Measurements from ENCODE around the gene COL13A1. TPM values are rescaled to one million over a fixed set of nuclear protein-coding genes. Genes with fewer than 3 reads are reported as not detected.

Gene COL13A1
- total and polyA plus RNA-seq, 2 experiments from 2014 or later: 5.2 to 8.6 TPM

GRCh38 chr10:69919250-69919649 is 117.5 kb downstream of the COL13A1 start (continued):
- no peak for TF ChIP-seq REST (IDR thresholded peaks at IDR 0.05; ENCODE audit: unreplicated experiment)

- H3K27me3 ChIP-seq (ENCODE audit: insufficient read depth): no peaks in the 10 kb centered on the region
- DNase-seq (ENCODE audit: low spot score) (no peak), ATAC-seq (no peak)
- no peaks in the 10 kb centered on the region for H3F3A ChIP-seq (replicated peaks; ENCODE audit: low read depth)
- H3K79me2 ChIP-seq (replicated peaks; ENCODE audit: insufficient read depth): no peaks in the 10 kb centered on the region
- 0 out of 2 replicates have a peak overlapping the region, but pooled peaks have one; percentile 24 for H3K27ac Mint-ChIP-seq
- no peak overlapping the region for H3K4me3 ChIP-seq
- peaks cover 4% of the 10 kb centered on the region; the same call in 1 of the 3 replicates for H3K9me3 Mint-ChIP-seq
- peaks cover 13% of the 10 kb centered on the region for H3K4me1 Mint-ChIP-seq
- H3K4me2 ChIP-seq: no peak overlapping the region
- peaks cover 2% of the 10 kb centered on the region for H3K27me3 Mint-ChIP-seq (ENCODE audit: insufficient read depth, low read depth, poor library complexity)
- no peaks in the 10 kb centered on the region for H3K36me3 ChIP-seq (ENCODE audit: insufficient read depth)
- H3K9me2 ChIP-seq (ENCODE audit: insufficient read depth): no peaks in the 10 kb centered on the region
- no peaks in the 10 kb centered on the region for H3K4me1 ChIP-seq (ENCODE audit: insufficient read depth)
- no peak overlapping the region for H3K27ac ChIP-seq (ENCODE audit: low read depth)
- H2AFZ ChIP-seq: no peak overlapping the region
- peaks cover 3% of the 10 kb centered on the region; the same call in 1 of the 3 replicates for H3K36me3 Mint-ChIP-seq (ENCODE audit: low read depth)
- H4K20me1 ChIP-seq (replicated peaks; ENCODE audit: insufficient read depth): no peaks in the 10 kb centered on the region
- H3K4me3 Mint-ChIP-seq: no peak overlapping the region
- TF ChIP-seq ETS1 (IDR thresholded peaks at IDR 0.05) (no peak), CREB1 (CRISPR knock-in tag; IDR thresholded peaks at IDR 0.05; ENCODE audit: low read depth) (no peak), CTCF (conservative IDR thresholded peaks at IDR 0.05; ENCODE audit: low read depth in 2 of 2) (no peak), JUNB (IDR thresholded peaks at IDR 0.05; ENCODE audit: unreplicated experiment) (no peak), ZNF114 (CRISPR knock-in tag; IDR thresholded peaks at IDR 0.05) (no peak), NANOG (IDR thresholded peaks at IDR 0.05; ENCODE audit: borderline replicate concordance) (no peak), ZNF331 (CRISPR knock-in tag; IDR thresholded peaks at IDR 0.05; ENCODE audit: low read depth) (no peak), POLR2AphosphoS5 (IDR thresholded peaks at IDR 0.05; ENCODE audit: low read depth) (no peak), ZNF462 (CRISPR knock-in tag; IDR thresholded peaks at IDR 0.05) (no peak), EZH2phosphoT487 (IDR thresholded peaks at IDR 0.05; ENCODE audit: unreplicated experiment) (no peak), STAT1 (IDR thresholded peaks at IDR 0.05; ENCODE audit: unreplicated experiment) (no peak)
These were observed 123.4 kb downstream of the COL13A1 start for GRCh38 chr10:69925111-69925510.
